Neural progenitor cell (in vitro differentiated cells): Measurements from ENCODE around the gene ARRDC4.

Experiments
- EZH2 ChIP-seq: fragments of 200-600 bp; sonication (generic); IDR thresholded peaks from 2 replicates; pipeline ENCODE4 v1.6.1; 2017; ENCODE audit warnings: antibody characterized with exemption, mild to moderate bottlenecking, moderate library complexity
- EZH2phosphoT487 ChIP-seq: fragments of 200-600 bp; sonication (generic); IDR thresholded peaks from 2 replicates; pipeline ENCODE4 v1.6.1; 2017; ENCODE audit warnings: antibody characterized with exemption
- TF ChIP-seq, protein P1 (sequence below): fragments of 200-600 bp; sonication (generic); IDR thresholded peaks from 2 replicates; pipeline ENCODE4 v1.5.1; 2017; ENCODE audit warnings: antibody characterized with exemption, mild to moderate bottlenecking

DNA sequence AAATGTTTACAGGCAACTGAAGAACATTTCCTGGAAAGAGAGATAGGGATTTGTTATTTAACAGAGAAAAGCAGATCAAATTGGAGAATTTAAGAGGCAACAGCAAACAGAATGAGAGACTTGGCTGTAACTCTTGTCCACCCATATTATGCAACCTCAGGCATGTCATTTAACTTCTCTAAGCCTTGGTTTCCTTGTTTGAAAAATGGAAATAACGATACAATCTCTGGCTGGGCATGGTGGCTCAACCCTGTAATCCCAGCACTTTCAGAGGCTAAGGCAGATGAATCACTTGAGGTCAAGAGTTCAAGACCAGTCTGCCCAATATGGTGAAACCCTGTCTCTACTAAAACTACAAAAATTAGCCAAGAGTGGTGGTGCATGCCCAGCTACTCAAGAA is 23.7 kb downstream of the ARRDC4 start:
- TF ChIP-seq, protein P1, sequence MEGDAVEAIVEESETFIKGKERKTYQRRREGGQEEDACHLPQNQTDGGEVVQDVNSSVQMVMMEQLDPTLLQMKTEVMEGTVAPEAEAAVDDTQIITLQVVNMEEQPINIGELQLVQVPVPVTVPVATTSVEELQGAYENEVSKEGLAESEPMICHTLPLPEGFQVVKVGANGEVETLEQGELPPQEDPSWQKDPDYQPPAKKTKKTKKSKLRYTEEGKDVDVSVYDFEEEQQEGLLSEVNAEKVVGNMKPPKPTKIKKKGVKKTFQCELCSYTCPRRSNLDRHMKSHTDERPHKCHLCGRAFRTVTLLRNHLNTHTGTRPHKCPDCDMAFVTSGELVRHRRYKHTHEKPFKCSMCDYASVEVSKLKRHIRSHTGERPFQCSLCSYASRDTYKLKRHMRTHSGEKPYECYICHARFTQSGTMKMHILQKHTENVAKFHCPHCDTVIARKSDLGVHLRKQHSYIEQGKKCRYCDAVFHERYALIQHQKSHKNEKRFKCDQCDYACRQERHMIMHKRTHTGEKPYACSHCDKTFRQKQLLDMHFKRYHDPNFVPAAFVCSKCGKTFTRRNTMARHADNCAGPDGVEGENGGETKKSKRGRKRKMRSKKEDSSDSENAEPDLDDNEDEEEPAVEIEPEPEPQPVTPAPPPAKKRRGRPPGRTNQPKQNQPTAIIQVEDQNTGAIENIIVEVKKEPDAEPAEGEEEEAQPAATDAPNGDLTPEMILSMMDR: no peak
- no peak for TF ChIP-seq EZH2phosphoT487
- TF ChIP-seq EZH2: no peak
